Measurements from ENCODE around the gene CEACAM18. TPM values are rescaled to one million over a fixed set of nuclear protein-coding genes. Genes with fewer than 3 reads are reported as not detected.
A peak's percentile ranks its signal among the peaks of the same experiment; 100 is the strongest.
"Not testable (repeated sequence)": the region's sequence is repeated elsewhere in the genome, so short reads cannot be mapped to it uniquely, and the experiment has no call there.

CEACAM18 gene
- total RNA-seq, 1 experiment from 2014 or later = not detected

DNA sequence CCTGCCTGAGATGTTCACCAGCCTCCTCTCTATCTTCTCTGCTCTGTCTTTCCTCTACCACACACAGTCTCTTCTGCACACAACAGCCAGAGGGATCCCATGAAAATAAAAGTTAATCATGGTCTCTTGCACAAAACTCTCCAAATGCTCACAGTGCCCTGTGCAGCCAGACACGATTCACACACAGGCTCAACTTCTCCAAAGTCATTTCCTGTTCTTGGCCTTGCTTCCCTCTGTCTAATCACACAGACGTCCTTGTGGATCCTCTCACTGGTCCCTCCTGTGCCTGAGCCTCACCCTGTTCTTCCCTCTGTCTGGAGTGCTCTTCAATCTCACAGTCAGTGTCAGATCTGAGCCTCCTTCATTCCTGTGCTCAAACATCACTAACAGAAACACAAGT is 15.4 kb downstream of the CEACAM18 start:
- DNase-seq (ENCODE audit: low spot score) = no peak

DNA sequence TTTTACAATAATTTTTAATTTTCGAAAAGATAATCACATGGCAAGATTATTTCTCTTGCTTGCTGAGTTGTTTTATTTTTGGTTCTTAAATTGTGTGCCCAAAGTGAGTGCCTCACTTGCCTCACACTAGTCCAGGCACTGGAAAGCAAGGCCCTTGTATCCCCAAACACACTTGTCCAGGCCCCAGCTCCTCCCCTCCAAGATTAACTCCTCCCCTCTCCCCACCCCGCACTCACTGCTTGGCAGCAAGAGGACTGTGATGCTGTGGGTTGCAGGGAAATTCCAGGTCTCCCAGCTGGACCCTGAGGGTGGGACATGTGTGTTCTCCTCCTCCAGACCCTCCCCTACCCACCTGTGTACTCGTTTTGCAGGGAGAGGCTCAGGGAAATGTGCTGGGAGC is 19.3 kb downstream of the CEACAM18 start:
- DNase-seq (ENCODE audit: low spot score) = no peak

DNA sequence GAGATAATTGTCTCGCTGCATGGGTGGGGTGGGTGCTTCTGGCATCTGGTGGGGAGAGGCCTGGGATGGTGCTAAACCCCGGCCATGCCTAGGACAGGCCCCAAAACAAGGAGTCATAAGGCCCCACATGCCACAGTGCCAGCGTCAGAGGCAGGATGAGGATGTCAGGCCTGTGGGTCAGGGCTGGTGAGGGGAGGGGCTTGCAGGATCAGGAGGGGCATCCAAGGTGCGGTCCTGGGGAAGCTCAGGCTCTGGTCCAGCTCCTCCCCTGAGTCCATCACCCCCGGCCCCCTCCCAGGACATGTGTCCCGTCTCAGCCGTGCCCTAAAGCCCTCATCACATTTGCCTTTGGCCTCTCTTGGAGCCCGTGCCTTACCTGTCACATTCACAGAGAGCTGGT is 22.6 kb downstream of the CEACAM18 start:
- DNase-seq (ENCODE audit: low spot score) = not testable (repeated sequence)

DNA sequence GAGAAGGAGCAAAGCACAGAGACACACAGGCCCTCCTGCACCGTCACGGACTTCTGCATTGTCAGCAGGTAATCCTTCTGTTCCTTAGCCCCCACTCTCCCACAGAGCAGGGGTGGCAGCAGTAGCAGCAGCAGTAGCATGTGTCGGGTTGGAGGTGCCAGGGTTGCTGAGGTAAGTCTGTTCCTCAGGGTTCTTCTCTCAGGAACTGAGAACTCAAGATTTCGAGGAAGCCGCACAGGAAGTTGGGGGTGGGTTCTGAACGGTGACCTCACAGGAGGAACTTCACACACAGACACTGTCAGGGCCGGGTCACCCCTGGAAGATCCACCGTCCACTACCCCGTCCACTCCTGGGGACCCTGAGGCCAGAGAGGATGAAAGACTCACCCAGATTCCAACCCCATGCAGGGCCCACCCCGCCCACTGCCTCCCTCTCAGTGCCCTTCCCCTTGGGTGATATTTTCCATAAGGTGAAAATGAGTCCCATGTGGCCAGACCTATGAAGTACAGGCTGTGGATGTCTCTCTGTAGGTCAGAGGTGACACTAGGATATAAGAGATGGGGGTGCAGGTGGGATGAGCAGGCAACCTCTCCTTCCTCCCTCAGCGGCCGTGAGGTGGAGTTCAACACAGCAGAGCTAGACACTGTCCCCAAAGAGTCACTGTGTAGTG is 23.4 kb downstream of the CEACAM18 start, which contains the start of gene SIGLEC12:
TSS of gene SIGLEC12 (minus strand) at position 207 of the 670 bp plus-strand sequence. CDS start at position 140, 67 bp downstream.
- DNase-seq (ENCODE audit: low spot score) = no peak

DNA sequence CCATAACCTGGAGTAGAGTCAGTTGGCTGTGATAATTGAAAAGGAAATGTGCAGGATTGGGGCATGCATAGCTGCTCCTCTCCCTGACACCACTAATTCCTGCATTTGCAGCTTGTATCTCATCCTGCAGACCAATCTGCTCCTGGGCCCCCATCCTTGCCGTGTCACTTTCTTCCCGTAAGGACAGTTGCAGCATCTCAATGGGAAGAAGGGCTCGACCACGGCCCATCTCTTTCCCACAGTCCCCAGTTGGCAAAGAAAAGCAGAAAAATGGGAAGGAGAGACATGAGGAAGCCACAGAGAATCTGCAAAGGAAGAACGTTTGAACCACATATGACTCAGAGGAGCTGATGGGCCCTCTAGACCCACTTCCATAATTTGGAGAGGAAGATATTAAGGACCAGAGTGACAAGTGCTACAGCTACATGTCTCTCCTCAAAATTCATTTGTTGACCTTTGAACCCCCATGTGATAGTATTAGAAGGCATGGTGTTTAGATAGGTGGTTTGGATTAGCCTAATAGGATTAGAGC is 25.0 kb downstream of the CEACAM18 start:
- no peak for DNase-seq (ENCODE audit: low spot score)

DNA sequence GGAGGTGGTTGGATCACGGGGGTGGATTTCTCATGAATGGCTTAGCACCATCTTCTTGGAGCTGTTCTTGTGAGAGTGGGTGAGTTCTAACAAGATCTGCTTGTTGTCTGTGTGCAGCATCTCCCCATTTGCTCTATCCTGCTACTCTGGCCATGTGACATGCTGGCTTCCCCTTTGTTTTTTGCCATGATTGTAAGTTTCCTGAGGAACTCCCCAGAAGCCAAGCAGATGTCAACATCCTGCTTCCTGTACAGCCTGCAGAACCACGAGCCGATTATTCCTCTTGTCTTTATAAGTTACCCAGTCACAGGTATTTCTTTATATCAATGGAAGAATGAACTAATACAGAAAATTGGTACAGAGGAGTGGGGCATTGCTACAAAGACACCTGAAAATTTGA is 25.6 kb downstream of the CEACAM18 start:
- DNase-seq (ENCODE audit: low spot score) = no peak

DNA sequence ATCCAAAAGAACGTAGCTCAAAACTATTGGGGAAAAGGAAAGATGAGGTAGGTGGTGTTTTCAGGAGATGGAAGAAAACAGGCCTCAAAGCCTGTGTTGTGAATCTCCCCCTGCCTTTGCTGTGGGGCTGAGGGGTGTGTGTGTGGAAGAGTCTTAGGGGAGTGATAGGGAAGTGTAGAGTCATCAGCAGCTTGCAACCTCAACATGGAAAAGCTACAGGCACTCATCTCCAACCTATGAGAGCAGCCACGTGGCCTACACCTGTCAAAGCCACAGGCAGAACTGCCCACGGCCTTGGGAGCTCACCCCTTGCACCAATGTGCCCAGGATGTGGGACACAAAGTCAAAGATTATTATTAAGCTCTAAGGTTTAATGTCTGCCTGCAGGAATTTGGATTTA is 27.6 kb downstream of the CEACAM18 start:
- DNase-seq (ENCODE audit: low spot score) = no peak

DNA sequence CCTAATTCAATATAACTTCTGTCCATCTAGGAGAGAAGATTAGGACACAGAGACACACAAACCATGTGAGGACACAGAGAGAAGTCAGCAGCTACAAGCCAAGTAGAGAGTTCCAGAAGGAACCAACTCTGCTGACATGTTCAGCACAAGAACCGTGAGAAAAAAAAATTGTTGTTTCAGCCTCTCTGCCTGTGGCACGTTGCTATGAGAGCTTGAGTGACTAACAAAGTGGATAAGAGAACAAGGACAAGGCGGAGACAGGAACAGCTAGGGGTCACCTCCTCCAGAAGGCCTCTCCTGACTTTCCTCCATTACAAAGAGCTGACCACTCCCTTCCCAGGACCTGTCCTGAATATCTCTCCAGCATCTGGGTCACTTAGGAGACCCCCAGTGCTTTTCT is 28.9 kb downstream of the CEACAM18 start:
- no peak for DNase-seq (ENCODE audit: low spot score)

DNA sequence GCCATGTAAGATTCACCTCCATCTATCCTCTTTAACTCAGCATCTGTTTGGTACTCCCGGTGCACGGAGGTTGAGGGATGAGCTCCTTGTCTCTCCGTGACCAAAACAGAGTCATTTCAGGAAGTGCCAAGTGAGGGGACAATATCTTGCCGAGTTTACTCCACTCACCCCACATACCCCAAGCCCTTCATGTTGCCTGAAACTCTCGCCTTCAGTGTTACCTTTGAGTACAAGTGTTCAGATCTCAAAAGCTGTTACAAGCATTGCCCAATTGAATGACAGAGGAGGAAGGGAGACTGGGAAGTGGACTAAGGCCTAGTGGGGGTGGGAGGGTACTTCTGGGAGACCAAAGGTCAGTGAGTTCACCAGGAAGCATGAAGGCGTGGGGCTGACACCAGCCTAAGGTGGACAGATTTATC is 29.3 kb downstream of the CEACAM18 start:
- DNase-seq (ENCODE audit: low spot score) = no peak

DNA sequence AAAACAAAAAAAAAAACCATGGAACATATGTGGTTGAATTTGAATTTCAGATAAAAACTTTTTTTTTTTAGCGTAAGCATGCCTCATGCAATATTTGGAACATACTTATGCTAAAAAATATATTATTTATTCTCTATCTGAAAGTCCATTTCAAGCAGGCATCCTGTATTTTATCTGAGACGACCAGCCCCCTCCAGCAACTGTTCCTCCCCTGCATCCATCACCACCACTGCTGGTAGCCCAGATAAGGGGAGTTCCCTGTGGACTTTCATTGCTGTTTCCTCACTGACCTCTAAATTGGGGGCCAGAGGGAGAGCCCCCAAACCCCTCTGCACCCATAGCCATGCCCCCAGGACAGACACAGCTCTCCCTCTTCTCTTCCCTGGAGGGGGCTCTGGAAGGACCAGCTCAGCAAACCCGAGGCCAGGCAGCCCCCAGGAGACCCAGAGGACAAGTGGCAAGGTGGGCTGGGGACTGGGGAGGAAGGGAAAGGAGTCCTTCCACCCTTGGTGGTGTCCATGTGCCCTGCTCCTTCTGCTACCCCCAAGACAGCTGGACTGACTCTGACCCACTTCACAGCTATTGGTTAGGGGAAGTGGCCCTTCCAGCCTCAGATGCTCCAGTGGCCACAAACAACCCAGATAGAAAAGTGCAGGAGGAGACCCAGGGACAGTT is 29.9 kb downstream of the CEACAM18 start:
- no peak for DNase-seq (ENCODE audit: low spot score)

DNA sequence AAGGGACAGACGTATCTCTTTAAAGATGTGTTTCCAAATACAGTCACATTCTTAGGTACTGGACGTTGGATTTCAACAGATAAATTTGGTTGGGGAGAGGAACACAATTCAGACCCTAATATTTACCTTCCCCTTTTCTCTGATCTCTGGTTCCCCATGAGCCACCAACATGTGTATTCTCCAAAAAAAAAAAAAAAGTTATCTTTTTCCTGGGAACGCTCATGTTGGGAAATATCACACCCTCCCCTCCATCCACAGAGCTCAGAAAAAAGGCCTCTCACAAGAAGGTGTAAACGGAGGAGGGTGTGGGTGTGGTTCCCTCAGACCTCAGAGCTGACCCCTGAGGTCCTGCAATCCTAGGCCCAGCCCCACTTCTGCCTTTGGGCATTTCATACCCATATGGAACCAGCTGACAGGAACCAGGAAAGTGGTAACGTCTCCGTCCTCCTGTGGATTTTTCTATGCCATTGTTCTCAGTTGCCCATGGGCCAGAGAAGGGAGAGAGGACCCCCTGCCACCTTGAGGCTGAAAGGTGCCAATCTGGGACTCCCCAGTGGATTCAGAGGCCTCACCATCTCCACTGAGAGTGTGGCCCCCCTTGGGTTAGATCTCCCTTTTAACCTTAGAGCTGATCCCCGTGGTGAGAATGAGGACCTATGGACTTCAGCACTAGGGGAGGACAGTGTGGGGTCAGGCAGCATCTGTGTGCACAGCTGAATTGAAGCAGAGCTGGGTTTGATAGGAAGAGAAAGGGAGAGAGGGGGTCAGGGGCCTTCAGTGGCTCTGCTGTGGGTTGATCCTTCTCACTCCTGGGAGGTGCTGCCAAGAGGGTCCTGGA is 31.7 kb downstream of the CEACAM18 start:
- no peak for DNase-seq (ENCODE audit: low spot score)

DNA sequence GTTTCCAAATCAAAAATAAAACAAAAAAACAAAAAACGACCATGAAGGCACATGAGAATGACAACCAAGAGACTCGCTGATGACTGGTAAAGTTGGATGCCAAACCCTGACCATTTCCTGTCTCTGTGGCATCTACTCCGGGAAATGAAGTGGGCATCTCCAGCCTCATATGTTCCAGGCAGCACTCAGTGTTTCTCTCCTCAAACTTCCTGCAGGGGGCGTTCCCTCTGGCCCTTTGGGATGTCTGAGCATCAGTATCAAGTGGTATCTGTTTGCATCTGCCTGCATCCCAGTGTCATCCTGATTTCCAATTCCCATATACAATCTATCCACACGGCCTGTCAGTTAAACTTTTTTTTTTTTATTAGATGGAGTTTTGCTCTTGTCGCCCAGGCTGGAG is 33.0 kb downstream of the CEACAM18 start:
- DNase-seq (ENCODE audit: low spot score) = no peak

DNA sequence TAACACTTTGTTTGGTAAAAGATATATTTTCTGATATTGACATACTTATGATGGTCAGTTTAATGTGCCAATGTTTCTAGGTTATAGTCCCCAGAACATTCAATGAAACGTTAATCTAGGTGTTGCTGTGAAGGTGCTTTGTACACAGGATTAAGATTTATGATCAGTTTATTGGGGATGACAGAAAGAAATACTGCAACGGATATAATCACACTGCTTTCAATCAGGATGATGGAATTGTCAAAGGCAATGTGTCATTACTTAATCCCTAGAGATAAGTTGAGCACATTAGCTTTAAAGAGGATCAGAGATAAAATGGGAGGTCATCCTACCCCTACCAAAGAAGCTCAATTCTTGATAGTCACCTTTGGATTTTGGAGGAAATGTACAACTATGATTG is 35.6 kb downstream of the CEACAM18 start:
- no peak for DNase-seq (ENCODE audit: low spot score)

DNA sequence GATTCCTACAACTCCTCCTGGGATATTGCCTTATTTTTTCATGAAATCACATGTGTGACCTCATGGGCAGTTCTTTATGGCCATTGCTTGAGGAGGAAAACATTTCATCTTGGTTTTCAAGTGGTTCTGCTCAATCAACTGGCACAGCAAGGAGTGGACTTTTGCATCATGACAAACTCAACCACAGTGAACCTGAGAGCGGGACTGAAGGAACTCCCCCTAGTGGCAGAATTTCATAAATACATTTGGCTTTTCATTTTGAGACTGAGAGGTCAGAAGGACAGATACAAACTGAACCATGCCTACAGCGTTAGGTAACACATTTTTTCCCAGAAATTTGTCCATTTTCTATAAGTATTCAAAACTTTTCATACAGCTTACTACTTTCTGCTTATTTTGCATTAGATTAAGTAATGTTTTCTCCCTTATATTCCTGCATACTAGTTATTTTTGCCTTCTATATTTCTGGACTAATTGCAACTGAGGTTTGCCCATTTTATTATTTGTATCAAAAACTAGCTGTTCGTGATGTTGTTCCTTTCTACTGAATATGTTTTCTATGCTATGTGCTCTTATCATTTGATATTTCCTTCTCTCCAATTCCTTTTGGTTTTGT is 36.6 kb downstream of the CEACAM18 start:
- peak; percentile 31 for DNase-seq (ENCODE audit: low spot score)

DNA sequence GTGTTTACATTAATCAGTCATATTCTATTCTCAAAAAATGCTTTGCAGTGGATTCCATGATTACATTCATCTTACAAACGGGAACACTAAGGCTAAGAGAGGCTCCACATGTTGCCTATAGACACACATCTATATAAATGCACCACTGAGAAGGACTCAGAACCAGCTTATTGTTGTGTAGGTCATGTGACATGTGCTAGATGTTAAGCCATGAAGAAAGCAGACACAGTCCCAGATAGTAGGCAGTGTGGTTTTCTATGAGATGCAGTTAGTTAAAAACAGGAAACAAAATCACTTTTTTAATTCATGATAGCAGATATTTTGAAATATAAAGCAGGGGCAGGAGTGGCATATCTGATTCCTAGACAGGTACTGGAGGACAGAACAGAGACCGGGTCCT is 42.4 kb downstream of the CEACAM18 start:
- DNase-seq (ENCODE audit: low spot score) = no peak

DNA sequence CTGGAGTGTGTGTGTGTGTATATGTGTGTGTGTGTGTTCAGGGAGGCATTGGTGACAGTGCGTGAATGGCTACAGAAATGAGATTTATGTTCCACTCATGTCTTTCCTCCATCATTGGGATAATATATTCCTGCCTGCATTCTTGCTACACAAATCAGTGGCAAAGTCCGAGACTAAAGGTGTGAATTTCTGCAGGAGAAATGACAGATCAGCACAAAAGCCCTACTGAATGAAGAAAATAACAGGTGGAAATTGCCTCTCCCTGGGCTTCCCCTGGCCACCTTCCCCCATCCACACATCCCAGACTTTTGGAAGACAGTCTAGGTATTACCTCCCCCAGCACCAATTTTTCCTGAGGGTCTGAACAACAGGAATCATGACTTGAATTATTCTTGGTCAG is 43.0 kb downstream of the CEACAM18 start:
- DNase-seq (ENCODE audit: low spot score) = no peak

DNA sequence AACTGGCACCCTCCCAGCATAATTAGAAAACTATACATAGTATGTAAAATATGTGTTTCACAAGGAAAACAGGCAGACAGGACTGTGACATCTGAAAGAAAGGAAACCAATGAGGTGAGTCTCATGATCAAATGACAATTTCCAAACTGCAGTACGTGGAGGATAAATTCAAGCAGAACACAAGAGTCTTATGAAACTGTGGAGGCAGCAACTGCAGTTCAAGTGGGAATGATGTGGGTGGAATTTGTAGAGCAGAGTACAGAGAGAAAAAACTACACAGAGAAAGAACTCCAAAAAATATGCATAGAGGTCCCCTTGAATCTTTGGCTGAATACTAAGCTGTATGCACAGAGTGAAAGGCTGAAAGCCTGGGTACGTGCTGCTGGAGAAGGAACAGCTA is 43.4 kb downstream of the CEACAM18 start:
- DNase-seq (ENCODE audit: low spot score) = no peak

DNA sequence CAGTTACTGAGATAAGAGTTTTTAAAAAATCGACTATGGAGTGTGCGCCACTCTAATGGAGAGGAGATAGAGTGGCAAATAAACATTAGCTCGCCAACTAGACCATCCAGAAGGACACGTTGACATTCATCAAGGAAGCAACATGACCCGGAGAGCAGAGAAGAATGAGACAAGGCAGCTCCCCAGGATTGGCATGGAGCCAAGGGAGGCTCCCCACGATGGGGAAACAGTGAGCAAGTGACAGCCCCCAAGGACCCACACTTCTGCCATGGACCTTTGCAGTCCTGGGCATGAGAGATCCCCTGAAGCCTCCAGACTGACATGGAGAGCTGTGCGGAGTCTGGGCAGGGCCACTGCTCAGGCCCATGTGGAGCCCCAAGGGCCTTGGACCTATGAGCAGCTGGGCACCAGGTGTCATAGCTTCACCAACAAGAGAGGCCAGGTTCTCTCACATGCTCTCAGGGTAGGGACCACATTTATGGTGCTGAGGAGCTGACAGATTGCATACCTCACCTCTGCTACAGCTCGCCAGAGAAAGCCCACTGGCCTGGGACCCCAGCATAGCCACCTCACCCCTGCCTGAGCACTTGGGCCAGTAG is 46.4 kb downstream of the CEACAM18 start:
- no peak for DNase-seq (ENCODE audit: low spot score)

DNA sequence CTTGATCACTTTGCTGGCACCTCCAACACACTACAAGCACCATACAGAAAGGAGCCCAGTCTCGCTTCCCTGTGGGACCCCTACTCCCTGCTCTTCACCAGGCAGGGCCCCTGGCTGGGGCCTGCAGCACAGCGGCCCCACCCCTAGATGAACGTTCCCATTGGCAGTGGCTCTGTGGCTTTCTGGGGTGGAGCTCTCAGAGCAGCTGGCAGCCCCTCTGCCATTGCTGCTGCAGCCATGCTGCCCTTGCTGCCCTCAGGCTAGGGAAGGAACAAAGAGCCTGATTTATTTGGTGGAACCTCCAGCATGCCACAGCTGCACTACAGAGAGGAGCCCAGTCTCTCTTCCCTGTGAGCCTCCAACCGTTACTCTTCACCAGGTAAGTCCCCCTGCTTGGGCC is 47.3 kb downstream of the CEACAM18 start:
- no peak for DNase-seq (ENCODE audit: low spot score)

DNA sequence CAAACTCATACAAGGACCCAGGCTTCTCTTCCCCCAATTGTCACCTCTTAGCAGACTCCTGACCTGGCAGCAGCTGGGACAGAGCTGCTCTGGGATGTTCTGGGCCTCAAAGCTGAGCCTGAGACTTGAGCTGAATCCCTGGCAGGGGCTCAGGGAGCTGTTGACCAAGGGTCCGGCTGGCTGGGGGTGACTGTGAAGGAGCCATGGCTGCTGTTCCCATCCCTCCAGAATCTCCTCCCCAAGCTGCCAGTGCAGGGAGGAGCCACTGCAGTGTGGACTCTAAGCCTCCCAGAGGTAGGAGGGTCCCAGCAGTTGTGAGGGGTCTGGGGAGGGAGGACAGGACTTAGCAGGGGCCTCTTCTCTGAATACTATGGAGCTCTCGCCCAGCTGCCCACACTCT is 51.0 kb downstream of the CEACAM18 start:
- DNase-seq (ENCODE audit: low spot score) = no peak

DNA sequence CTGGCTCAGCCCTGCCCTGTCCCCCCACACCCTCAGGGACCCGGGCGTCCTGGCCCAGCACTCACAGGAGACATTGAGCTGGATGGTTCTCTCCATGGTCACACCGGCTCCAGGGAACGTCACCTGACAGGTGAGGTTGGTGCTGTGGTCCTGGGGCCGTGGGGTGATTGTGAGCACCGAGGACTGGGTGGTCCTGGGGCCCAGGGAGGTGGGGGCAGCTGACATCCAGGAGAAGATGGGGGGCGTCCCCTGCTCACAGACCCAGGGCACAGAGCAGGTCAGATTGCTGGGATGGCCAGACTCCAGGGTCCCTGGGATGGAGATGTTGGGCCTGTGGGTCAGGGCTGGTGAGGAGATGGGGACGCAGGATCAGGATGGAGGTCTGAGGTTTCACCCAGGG is 52.3 kb downstream of the CEACAM18 start:
- no peak for DNase-seq (ENCODE audit: low spot score)
